NCI-H774 (cell line): ENCODE results near the gene FADS2.

Source experiments
- DNase-seq: peaks from one replicate; lab custom pipeline; 2025; lab: John Stamatoyannopoulos, UW

Gene FADS2

GRCh38 chr11:61846362-61847020 is 18.4 kb downstream of the FADS2 start:
- no peak for DNase-seq

GRCh38 chr11:61847914-61848581 is 19.9 kb downstream of the FADS2 start:
- no peak for DNase-seq

DNA sequence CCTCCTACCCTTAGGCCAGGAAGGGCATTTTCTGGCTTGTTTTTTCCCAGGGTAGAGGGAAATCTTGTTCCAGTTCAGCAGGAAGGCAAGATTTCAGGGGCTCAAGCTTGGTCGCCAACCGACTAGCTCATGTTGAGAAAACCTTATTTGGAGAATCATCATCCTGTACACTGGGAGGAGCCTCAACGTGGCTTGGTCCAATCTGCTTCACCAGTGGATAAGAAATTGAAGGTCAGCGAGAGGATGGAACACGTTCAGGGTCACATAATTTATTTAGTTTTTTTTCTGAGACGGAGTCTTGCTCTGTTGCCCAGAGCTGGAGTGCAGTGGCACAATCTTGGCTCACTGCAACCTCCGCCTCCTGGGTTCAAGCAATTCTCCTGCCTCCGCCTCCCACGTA is 20.5 kb downstream of the FADS2 start:
- no peak for DNase-seq

GRCh38 chr11:61850687-61851086 is 22.6 kb downstream of the FADS2 start:
- no peak for DNase-seq

- no peak for DNase-seq
These were observed 23.2 kb downstream of the FADS2 start for GRCh38 chr11:61851113-61851899.

- DNase-seq = no peak
These were observed 23.8 kb downstream of the FADS2 start for GRCh38 chr11:61851900-61852295.

- no peak for DNase-seq
These were observed 25.6 kb downstream of the FADS2 start for GRCh38 chr11:61853698-61854169.

DNA sequence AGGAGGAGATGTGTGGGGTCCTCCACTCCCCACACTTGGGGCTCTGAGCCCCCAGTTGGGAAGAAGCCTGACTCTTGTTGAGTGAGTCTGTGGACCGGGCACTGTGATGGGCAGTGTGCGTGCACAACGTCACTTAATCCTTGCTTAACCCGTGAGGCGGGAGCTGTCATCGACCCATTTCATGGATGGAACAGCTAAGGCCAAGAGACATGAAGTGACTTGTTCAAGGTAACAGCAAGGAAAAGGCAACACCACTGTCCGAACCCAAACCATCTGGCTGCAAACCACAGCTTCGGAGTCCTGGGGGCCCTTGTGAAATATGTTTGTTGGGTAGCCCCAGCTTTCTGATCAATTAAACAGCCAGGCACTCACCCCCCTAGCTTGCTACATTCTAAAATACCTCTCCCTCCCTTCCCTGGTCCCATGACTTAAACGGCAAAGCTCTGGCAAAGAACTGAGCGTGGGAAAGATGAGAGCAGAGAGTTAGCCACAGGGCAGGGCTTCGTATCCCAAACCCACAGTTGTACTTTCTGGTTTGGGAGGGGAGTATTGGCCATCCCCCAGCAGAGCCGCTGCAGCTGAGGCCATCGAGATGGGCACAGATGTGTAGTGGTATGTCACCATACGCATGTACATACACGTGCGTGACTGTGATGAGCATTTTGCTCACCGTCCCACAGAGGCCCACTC is 26.3 kb downstream of the FADS2 start:
- DNase-seq = no peak

DNA sequence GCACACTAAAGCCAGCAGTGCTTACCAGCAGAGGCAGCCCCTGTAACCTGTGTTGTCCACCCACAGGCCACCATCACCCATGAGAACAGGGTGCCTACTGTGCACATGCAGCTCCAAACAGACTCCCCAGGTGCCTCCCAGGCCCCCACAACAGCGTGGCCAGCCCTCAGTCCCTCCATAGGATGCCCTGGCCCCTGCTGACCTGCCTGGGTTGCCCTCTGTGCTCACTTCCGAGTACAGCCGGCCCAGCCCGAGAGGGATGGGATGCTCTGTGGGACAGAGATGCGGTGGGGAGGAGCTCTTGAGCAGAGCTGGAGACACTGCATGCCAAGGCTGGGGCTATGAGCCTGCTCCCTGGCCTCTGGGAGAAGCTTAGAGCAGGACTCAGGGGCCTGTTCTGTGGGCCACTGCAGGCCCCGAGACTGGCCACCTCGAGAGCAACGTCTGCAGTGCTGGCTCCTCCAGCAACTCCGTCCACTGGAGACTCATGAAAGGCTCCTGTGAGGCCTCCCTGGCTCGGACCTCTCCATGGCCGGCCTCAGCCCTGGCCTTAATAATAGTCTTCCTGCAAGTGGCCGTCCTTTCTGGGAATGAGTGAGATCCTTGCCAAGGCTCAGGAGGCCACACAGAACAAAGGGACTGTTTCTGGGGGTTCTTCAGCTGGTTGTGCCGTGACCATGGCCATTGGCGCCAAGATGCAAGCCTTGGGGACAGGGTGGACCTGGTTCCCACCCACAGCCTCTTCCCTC is 27.0 kb downstream of the FADS2 start:
- no peak for DNase-seq

DNA sequence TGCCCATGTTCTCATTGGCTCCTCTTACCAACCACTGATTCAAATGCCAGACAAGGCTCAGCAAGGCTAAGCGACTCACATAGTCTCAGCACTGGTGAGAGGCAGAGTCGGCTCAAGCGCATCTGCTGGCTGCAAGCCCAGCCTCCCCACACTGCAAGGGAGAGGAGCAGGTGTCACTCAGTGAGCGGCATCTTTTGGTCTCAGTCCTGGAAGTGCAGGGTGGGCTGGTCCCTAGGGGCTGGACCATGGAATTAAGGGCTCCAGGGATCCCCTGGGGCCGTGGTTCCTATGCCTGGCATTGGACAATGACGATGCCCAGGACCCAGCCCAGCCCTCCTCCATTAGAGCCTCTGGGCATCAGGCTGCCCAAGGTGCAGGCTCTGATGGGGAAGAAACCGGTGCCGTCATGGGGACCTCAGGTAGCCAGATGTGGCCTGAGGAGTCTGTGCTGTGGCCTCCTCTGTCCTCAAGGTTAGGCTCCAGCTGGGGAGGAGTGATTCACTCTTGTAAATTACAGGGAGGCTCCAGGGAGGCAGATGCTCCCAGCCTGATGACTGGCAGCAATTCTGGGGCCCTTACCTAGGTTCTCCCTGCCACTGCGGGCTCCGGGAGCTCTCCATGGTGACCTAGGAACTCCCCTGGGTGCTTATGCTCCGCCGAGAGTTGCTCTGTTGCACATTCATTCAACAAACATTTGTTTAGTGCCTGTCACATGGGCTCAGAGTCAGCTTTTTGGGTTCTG is 28.0 kb downstream of the FADS2 start:
- DNase-seq = no peak

- DNase-seq = no peak
These were observed 32.2 kb downstream of the FADS2 start for GRCh38 chr11:61860054-61860903.

DNA sequence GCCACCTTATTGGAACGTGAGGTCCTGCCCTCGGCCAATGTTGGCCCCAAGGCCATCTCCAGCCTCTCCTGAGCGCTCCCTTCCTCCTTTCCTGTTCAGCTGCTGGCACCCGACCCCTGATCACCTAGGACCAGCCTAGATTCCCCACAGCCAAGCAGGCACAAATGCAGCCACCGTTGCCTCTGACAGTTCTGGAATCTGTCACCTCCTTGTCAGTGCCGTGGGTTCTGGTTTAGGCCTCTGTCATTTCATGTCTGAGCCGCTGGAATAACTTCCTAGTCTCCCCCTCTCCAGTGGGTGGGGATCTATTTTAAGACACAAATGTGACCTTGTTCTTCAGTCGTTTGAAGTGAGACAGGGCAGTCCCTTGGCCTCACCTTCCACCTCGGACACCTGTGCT is 33.5 kb downstream of the FADS2 start:
- no peak for DNase-seq

DNA sequence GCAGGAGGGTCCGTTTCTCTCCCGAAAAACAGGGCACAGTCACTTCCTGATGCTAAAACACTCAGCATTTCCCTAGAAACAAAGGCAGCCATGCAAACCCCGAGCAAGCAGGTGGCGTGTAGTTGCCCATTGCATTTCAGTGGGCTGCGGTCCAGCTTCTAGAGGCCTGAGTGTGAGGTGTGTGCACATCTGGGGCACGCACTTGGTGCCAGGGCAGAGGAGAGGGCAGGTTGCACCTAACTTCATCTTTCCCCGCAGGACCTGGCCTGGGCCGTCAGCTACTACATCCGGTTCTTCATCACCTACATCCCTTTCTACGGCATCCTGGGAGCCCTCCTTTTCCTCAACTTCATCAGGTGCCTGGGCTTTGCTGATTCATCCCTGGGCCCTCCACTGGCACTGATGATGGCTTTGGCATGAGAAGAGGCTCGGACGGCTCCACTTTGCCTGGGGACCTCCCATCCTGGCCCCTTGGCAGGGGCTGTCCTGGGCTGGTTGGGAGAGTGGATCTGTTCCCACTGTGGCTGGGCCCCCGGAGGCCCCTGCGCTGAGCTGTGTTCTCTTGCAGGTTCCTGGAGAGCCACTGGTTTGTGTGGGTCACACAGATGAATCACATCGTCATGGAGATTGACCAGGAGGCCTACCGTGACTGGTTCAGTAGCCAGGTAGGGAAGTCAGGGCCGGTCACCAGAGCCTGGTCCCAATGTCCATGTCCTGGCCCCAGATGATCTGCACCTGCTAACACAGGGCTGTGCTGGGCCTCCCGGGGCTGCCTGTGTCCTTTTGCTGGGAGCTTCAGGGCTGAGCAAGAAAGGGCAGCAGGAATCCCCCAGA is 34.8 kb downstream of the FADS2 start:
- no peak for DNase-seq

- DNase-seq = no peak
These were observed 35.5 kb downstream of the FADS2 start for GRCh38 chr11:61863548-61864081.

GRCh38 chr11:61864814-61865775 is 37.0 kb downstream of the FADS2 start:
- no peak for DNase-seq

- no peak for DNase-seq
These were observed 38.3 kb downstream of the FADS2 start for GRCh38 chr11:61866231-61866957.

- DNase-seq = no peak
These were observed 38.9 kb downstream of the FADS2 start for GRCh38 chr11:61866958-61867343.
